IgD-negative memory B cell (primary cell): ENCODE results near the gene CTXND1. TPM values are rescaled to one million over a fixed set of nuclear protein-coding genes. Genes with fewer than 3 reads are reported as not detected.

Experiments
- H3K27ac Mint-ChIP-seq, 3 donors: one replicate each; pipeline ENCODE4 v1.8.0; 2020 to 2022; ENCODE audit warnings: mild to moderate bottlenecking in 3 of 3, mixed read lengths in 3 of 3, moderate library complexity in 1 of 3
- H3K27me3 Mint-ChIP-seq: one replicate; pipeline ENCODE4 v1.8.0; 2021; ENCODE audit warnings: mixed read lengths
- H3K36me3 Mint-ChIP-seq: one replicate; pipeline ENCODE4 v1.8.0; 2020; ENCODE audit warnings: mild to moderate bottlenecking, mixed read lengths
- H3K4me1 Mint-ChIP-seq, 3 donors: one replicate each; pipeline ENCODE4 v1.8.0; 2020 to 2022; ENCODE audit warnings: mixed read lengths in 3 of 3, mild to moderate bottlenecking in 1 of 3
- H3K4me3 Mint-ChIP-seq, 4 donors: one replicate each; pipeline ENCODE4 v1.8.0; 2020 to 2022; ENCODE audit warnings: mild to moderate bottlenecking in 4 of 4, mixed read lengths in 4 of 4, moderate library complexity in 3 of 4
- H3K9me3 Mint-ChIP-seq, 3 donors: one replicate each; pipeline ENCODE4 v1.8.0; 2020 to 2021; ENCODE audit warnings: mixed read lengths in 3 of 3, mild to moderate bottlenecking in 1 of 3
- polyA plus RNA-seq: library from polyadenylated mRNA; unstranded; fragments of 300-500 nt; fragmentation: Illumina TruSeq; gene quantifications from one replicate; pipeline ENCODE4 v1.2.3, GENCODE V29; 2021

CTXND1 gene
- polyA plus RNA-seq, 1 donor from 2014 or later, result 0.04 TPM

GRCh38 chr15:80242132-80242769, 9.8 kb downstream of the CTXND1 start:
- no peak overlapping the region for H3K27ac Mint-ChIP-seq
- H3K27me3 Mint-ChIP-seq, result peaks cover 26% of the 10 kb centered on the region
- H3K9me3 Mint-ChIP-seq, result peaks cover 0 to 2% (median 0%) of the 10 kb centered on the region in 3 donors
- H3K4me1 Mint-ChIP-seq, result peaks cover 0 to 4% (median 2%) of the 10 kb centered on the region in 3 donors
- no peak overlapping the region for H3K4me3 Mint-ChIP-seq
- H3K36me3 Mint-ChIP-seq, result peaks cover 4% of the 10 kb centered on the region

DNA sequence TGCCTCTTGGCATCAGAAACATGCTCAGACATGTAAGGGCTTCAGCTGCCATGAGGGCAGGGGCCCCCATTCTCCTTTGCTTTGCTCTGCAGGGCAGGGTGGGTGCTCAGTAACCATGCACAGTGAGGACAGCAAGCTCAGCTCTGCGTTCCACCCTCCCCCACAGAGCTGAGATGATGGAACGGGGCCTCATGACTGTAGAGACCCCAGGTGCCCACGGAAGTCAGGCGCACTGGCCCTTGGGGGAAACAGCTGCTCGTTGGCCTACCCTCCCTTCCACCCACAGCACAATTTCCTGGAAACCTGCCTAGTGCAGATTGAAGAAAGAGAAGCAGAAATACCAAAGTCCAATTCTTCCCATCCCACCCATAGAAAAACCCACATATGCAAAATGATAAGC, 10.5 kb downstream of the CTXND1 start:
- no peak overlapping the region for H3K27ac Mint-ChIP-seq

DNA sequence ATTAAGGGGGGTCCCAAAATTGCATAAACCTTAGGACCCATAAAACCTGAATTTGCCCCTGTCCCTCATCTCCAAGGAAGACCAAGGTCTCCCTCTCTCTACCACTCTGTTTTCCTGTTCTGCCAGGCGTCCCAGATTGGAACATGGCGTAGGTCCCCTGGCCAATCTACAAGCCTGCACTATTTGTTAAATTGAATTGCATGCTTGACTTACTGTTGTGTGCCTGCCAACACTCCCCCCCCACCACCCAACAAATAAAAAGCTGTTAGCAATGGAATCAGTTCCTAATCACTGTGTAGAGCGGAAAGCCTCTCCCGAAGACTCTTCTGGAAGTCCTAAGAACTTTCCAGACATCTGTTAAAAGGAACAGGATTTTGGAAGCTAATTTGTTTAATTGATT, 11.7 kb downstream of the CTXND1 start:
- H3K4me3 Mint-ChIP-seq, result no peak overlapping the region
- peaks cover 0 to 2% (median 0%) of the 10 kb centered on the region in 3 donors for H3K9me3 Mint-ChIP-seq
- H3K27ac Mint-ChIP-seq, result no peak overlapping the region
- H3K27me3 Mint-ChIP-seq, result peaks cover 21% of the 10 kb centered on the region
- H3K36me3 Mint-ChIP-seq, result peaks cover 4% of the 10 kb centered on the region
- peaks cover 0 to 4% (median 2%) of the 10 kb centered on the region in 3 donors for H3K4me1 Mint-ChIP-seq

More for the DNA sequence above, 10.5 kb downstream of the CTXND1 start:
- peaks cover 4% of the 10 kb centered on the region for H3K36me3 Mint-ChIP-seq
- H3K4me3 Mint-ChIP-seq, result no peak overlapping the region
- peaks cover 0 to 2% (median 0%) of the 10 kb centered on the region in 3 donors for H3K9me3 Mint-ChIP-seq
- peaks cover 21% of the 10 kb centered on the region for H3K27me3 Mint-ChIP-seq
- peaks cover 0 to 4% (median 2%) of the 10 kb centered on the region in 3 donors for H3K4me1 Mint-ChIP-seq

DNA sequence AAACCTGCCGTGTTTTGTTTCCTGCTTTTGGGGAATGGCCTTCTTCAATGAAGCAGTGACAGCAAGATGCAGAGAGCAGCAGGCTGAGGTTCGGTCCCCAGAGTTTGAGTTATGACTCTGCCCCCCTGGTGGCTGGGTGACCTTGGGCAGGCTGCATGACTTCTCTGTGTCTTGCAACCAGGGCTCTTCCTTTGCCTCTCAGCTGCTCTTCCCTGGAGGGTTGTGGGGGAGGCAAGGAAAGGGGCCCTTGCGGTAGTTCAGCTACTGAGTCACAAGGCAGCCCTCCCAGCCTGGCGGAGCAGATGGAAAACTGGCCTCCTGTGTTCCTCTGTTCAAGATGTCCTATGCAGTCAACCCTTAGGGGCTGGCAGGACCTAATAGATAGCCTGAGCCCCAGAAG, 17.1 kb downstream of the CTXND1 start:
- H3K4me3 Mint-ChIP-seq, result no peak overlapping the region
- no peak overlapping the region for H3K27ac Mint-ChIP-seq
- peaks cover 0 to 2% (median 0%) of the 10 kb centered on the region in 3 donors for H3K9me3 Mint-ChIP-seq
- H3K4me1 Mint-ChIP-seq, result no peaks in the 10 kb centered on the region
- H3K27me3 Mint-ChIP-seq, result peaks cover 17% of the 10 kb centered on the region
- H3K36me3 Mint-ChIP-seq, result peaks cover 2% of the 10 kb centered on the region

- H3K9me3 Mint-ChIP-seq, result no peaks in the 10 kb centered on the region
- no peaks in the 10 kb centered on the region for H3K4me1 Mint-ChIP-seq
- peaks cover 2% of the 10 kb centered on the region for H3K36me3 Mint-ChIP-seq
- peak overlapping the region in 1 of 3 donors; percentile 47 for H3K27ac Mint-ChIP-seq
- no peak overlapping the region for H3K4me3 Mint-ChIP-seq
- H3K27me3 Mint-ChIP-seq, result peaks cover 21% of the 10 kb centered on the region
Observed at GRCh38 chr15:80233581-80233980, 18.4 kb downstream of the CTXND1 start.

GRCh38 chr15:80231371-80231770, 20.6 kb downstream of the CTXND1 start:
- H3K4me1 Mint-ChIP-seq, result no peaks in the 10 kb centered on the region
- H3K4me3 Mint-ChIP-seq, result no peak overlapping the region
- peaks cover 2% of the 10 kb centered on the region for H3K36me3 Mint-ChIP-seq
- peaks cover 32% of the 10 kb centered on the region for H3K27me3 Mint-ChIP-seq
- H3K9me3 Mint-ChIP-seq, result peaks cover 0 to 2% (median 0%) of the 10 kb centered on the region in 3 donors
- no peak overlapping the region for H3K27ac Mint-ChIP-seq

- no peak overlapping the region for H3K27ac Mint-ChIP-seq
- peaks cover 0 to 2% (median 0%) of the 10 kb centered on the region in 3 donors for H3K4me1 Mint-ChIP-seq
- H3K9me3 Mint-ChIP-seq, result peaks cover 0 to 2% (median 0%) of the 10 kb centered on the region in 3 donors
- peaks cover 32% of the 10 kb centered on the region for H3K27me3 Mint-ChIP-seq
- peaks cover 3% of the 10 kb centered on the region for H3K36me3 Mint-ChIP-seq
- no peak overlapping the region for H3K4me3 Mint-ChIP-seq
Observed at GRCh38 chr15:80228959-80229610, 22.9 kb downstream of the CTXND1 start.

DNA sequence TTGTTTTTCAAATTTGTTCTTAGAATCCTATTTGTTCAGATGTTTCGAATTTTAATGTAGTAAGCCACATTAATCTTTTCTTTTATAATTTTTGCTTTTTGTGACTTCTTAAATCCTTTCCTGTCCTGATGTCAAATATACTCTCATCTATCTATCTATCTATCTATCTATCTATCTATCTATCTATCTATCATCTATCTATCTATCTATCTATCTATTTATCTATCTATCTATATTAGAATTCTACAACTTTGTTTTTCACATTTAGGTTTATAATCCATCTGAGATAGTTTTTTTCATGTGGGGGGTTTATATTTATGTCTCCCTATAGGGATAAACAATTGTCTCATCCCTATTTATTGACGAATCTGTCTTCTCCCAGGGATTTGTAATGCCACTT, 32.1 kb downstream of the CTXND1 start:
- no peak overlapping the region for H3K27ac Mint-ChIP-seq
- H3K27me3 Mint-ChIP-seq, result no peaks in the 10 kb centered on the region
- H3K9me3 Mint-ChIP-seq, result no peaks in the 10 kb centered on the region
- H3K4me1 Mint-ChIP-seq, result no peaks in the 10 kb centered on the region
- H3K4me3 Mint-ChIP-seq, result no peak overlapping the region
- no peaks in the 10 kb centered on the region for H3K36me3 Mint-ChIP-seq

GRCh38 chr15:80217327-80217900, 34.6 kb downstream of the CTXND1 start:
- H3K27me3 Mint-ChIP-seq, result peaks cover 5% of the 10 kb centered on the region
- no peaks in the 10 kb centered on the region for H3K36me3 Mint-ChIP-seq

DNA sequence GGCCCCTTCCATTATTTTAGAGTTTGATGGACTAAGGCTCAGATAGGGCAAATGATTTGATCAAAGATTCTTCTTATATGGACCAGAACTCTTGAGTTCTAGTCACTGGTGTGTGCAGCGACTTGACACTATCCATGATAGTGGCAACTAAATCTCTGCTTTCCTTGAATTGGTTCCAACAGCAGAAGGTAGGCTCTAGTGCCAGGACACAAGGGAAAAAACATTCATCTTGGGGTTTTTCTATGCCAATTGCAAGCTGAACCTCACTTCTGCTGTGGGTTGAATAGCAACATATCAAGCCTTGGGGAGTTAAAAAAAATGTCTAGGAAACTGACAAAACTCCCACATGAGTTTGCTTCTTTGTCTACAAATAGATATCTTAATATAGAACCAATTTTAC, 35.1 kb downstream of the CTXND1 start:
- peaks cover 5% of the 10 kb centered on the region for H3K27me3 Mint-ChIP-seq
- no peak overlapping the region for H3K4me3 Mint-ChIP-seq
- no peaks in the 10 kb centered on the region for H3K36me3 Mint-ChIP-seq
- H3K4me1 Mint-ChIP-seq, result no peaks in the 10 kb centered on the region
- peaks cover 0 to 5% (median 3%) of the 10 kb centered on the region in 3 donors for H3K9me3 Mint-ChIP-seq
- no peak overlapping the region for H3K27ac Mint-ChIP-seq

More at GRCh38 chr15:80217327-80217900, 34.6 kb downstream of the CTXND1 start:
- H3K4me3 Mint-ChIP-seq, result no peak overlapping the region
- H3K27ac Mint-ChIP-seq, result no peak overlapping the region
- H3K4me1 Mint-ChIP-seq, result no peaks in the 10 kb centered on the region
- peaks cover 0 to 5% (median 3%) of the 10 kb centered on the region in 3 donors for H3K9me3 Mint-ChIP-seq

GRCh38 chr15:80216141-80216540, 35.9 kb downstream of the CTXND1 start:
- no peaks in the 10 kb centered on the region for H3K36me3 Mint-ChIP-seq
- peaks cover 5% of the 10 kb centered on the region for H3K27me3 Mint-ChIP-seq
- H3K27ac Mint-ChIP-seq, result no peak overlapping the region
- H3K4me3 Mint-ChIP-seq, result no peak overlapping the region
- peaks cover 0 to under 1% (median 0%) of the 10 kb centered on the region in 3 donors for H3K4me1 Mint-ChIP-seq
- H3K9me3 Mint-ChIP-seq, result peaks cover 0 to 5% (median 3%) of the 10 kb centered on the region in 3 donors

GRCh38 chr15:80214910-80215309, 37.1 kb downstream of the CTXND1 start:
- Mint-ChIP-seq H3K4me1 (peaks cover 0 to 3% (median 0%) of the 10 kb centered on the region in 3 donors), H3K9me3 (peaks cover 0 to 5% (median 3%) of the 10 kb centered on the region in 3 donors), H3K4me3 (no peak overlapping the region), H3K36me3 (no peaks in the 10 kb centered on the region), H3K27me3 (peaks cover 5% of the 10 kb centered on the region), H3K27ac (no peak overlapping the region)

DNA sequence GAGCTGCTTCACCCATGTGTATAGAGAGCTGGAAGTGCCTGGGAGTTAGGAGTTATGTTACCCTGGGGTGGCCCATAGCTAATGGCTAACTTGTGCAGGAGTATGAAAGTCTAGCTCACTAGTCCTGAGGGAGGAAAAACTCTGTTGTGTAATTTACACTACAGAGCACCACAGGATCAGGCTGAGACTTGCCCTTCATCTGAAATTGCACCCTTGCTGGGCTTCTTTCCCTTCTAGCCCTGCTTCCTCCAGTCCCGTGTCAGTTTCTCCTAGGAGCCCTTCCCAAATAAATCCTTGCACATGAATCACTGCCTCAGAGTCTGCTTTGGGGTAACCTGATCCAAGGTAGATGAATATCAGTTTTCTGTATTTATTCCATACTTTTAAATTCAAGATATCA, 40.0 kb downstream of the CTXND1 start:
- H3K27me3 Mint-ChIP-seq, result peaks cover 14% of the 10 kb centered on the region
- no peak overlapping the region for H3K4me3 Mint-ChIP-seq
- H3K27ac Mint-ChIP-seq, result no peak overlapping the region
- H3K4me1 Mint-ChIP-seq, result peaks cover 0 to 3% (median 0%) of the 10 kb centered on the region in 3 donors
- no peaks in the 10 kb centered on the region for H3K36me3 Mint-ChIP-seq
- H3K9me3 Mint-ChIP-seq, result peaks cover 0 to 5% (median 3%) of the 10 kb centered on the region in 3 donors

GRCh38 chr15:80210611-80211573, 41.1 kb downstream of the CTXND1 start:
- Mint-ChIP-seq H3K36me3 (no peaks in the 10 kb centered on the region), H3K4me3 (no peak overlapping the region), H3K27ac (no peak overlapping the region), H3K4me1 (peaks cover 0 to 3% (median 0%) of the 10 kb centered on the region in 3 donors), H3K9me3 (peaks cover 0 to 5% (median 3%) of the 10 kb centered on the region in 3 donors), H3K27me3 (peaks cover 14% of the 10 kb centered on the region)
